HG03039 (cell line): Measurements from ENCODE around the gene SKAP1.

ENCODE experiments used
- ATAC-seq: cut with Tn5 transposase; IDR thresholded peaks from one replicate; pipeline ENCODE4 v1.9.1; 2021; ENCODE audit warnings: mild to moderate bottlenecking, moderate library complexity; ENCODE audit not compliant: unreplicated experiment

SKAP1 gene

DNA sequence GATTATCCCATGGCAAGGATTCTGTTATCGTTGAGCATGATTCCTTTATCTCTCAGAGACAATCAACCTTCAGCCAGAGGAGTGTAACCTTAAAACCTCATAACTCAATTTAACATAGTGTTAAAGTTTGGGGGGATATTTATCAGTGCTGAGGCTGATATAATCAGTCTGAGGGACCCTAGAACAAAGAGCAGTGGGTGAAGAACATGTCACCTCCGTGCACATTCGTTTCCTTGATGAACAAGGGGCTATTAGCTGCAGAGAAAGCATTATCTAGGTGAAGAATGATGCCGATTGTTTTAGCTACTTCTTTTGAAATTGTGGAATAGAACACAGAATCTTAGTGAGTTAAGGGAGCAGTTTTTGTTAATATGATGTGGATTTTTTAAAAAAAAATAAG is 99.1 kb downstream of the SKAP1 start:
- ATAC-seq = no peak

DNA sequence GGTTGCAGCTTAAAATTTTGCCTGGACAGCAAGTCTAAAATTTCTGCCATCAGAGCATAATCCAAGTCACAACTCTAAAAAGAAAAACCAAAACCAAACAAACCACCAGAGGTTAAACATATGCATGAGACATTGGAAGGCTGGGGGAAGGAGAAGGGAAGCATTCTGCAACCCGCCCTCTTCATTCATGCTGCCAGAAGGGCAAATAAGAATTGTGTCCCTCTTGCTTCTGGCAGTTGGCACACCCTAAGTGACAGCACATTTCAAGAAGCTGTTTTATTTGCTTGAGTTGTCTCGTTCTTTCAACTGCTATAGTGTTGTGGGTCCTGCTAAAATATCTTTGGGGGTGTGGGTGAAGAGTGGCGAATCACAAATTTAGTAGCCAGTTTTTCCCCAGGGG is 99.6 kb downstream of the SKAP1 start:
- ATAC-seq = no peak

DNA sequence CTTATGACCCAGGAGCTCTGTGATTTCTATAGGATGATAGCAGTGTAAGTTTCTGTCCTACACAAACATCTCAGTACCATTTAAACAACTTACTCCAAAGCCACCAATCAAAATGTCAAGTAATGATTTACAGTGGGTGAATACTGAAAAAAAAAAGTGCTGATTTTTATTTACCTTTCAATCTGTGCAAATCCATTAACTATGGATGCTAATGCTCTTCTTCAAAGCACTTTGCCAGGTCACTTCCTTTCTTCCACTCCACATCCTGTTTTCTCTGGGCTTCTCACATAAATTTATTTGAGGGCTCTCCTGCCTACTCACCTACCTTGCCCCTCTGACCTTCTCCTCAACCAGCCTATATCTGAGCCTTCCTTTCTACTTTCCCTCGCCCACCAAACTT is 101.6 kb downstream of the SKAP1 start:
- no peak for ATAC-seq

DNA sequence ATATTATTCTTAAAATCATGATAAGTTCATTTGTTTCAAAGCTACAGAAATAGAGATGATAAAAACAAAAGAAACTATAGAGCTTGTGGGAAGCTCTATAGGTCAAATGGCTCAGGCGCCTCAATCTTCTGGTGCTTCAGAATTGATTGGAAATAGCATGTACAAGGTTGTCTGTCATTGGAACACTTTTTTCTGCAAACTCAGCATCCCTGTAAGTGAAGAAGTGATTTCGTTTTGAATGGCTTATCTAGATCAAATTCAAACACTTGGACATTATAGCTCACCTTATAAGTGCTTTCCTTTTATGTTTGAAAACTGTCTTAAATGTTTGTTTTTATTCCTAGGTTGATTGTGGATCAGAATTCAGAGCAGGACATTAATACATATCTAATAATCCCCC is 103.7 kb downstream of the SKAP1 start:
- ATAC-seq = no peak

DNA sequence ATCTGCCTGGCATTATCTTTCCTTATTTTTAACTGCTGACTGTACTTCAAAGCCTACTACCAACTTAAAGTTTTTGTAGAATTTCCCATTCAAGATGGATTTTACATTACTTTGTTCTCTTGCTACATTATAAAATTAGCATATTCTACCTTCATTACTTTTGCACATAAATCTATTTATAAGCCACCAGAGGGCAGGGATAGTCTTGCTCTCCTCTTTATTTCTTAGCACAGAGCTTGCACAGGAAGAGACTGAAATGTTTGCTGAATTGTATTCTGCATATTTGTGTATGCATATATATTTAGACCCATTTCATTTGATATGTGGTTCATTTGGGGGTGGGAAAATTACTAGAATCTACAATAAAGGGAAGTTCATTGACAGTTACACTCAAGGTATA is 108.0 kb downstream of the SKAP1 start:
- no peak for ATAC-seq

DNA sequence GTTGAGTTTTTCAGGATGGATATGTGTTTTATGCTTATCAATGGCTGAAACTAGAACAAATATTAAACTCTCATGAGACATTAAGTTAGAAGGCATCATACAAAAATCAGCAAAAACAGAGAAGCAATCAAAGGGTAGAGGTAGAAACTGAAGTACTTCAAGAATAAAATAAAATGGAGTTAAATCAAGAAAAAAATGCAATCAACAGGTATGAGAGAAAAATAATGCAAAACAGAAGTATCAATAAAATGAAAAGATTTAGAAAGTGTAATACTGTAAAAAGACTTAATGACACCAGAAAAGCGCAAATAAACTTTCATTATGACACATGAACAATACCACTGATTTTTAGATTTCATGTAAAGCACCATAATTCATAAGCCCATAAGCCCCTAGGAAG is 112.3 kb downstream of the SKAP1 start:
- no peak for ATAC-seq

DNA sequence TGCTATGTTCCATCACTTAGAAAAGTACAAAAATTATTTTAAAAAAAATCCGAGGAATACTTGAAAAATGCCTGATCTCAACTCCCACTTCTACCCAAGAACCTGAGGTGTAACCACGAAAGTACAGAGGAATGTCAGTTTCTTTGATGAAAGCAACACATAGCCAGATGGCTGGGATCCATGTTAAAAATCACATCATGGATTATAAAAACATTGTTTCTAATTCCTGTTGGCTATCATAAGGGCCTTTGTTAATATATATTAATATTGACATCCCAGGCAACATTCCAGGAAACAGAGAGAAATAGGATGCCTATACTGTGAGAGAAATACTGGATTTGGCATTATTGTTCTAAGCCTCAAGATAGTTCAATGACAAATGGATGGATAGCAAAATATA is 115.3 kb downstream of the SKAP1 start:
- no peak for ATAC-seq

DNA sequence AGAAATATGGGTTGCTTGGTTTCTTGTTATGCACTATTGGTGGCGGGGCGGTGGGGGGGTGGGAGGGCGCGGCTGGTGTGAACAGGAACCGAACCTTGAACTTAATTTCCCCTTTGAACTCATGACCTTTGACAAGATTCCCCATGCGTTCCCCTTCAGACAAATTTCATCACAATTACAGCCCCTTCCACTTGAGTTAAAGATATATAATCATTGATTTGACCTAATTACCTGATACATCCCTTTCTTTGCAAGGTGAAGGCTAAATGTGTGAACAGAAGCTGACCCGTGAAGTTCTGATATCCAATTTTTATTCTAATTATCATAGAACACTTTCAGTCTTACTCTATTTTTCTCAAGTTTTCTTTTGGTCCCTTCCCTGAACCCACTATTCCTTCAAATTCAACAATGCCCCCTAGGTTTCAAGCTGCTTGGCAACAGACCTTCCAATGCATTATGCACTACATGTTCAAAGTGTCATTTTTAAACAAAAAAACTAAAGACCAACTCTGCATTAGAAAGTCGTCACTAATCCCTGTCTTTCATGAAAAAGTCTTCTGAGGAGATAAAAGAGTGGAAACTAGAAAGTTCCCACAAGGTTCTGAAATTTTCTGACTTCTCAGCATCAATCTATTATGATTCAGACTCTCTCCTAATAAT is 116.8 kb downstream of the SKAP1 start:
- ATAC-seq = no peak

DNA sequence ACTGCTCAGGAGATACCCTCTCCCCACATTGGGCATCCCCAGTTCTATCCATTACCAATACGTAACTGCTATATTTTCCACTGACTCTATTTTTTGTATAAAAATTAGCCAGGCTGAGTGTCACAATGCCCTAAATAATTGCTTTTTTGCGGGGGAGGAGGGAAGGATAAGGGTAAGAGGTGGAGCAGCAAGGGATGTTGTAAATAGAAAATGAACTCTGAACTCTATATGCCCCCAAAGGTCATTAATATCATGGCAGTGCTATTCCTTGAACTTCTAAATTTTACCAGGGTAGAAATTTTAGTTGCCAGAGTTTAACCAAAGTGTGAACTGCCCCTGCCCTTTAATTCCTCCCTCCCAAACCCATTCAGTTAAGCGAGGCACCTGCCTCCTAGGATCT is 118.7 kb downstream of the SKAP1 start:
- ATAC-seq = no peak

DNA sequence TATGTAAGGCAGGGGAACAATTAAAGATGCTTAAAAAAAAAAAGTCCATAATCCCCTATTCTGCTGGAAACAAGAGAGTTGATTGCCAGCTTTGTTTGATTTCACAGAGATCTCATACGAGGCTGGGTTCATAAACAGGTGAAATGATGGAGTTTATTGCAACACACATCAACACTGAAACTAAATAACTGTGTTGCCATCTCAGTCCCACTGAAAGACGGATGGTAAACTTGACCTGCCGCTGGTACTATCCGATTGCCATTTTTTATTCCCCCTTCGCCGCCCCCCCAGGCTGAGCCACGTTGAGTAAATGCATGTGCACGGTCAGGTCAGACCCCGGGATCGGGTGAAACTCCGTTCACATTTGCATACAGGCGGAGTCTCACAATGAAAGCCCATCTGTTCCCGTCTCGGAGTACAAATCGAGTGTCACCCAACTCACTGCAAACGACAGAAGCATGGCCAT is 119.2 kb downstream of the SKAP1 start:
- no peak for ATAC-seq

DNA sequence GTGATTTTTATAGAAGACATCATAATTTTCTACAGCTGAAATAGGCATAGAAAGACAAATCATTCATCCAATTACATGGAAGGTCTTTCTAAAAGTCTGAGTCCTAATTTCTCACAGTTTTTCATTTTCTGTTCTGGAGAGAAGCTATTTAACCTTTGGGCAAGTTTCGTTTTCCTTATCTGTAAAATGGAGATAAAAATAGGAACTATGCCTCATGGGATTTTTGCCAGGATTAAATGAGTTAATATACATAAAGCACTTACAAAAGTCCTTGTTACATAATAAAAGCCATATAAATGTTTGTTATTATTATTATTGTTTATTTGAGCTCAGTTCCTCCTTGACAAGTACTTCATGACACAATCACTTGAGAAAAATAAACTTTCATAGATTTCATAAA is 121.4 kb downstream of the SKAP1 start:
- ATAC-seq = no peak

DNA sequence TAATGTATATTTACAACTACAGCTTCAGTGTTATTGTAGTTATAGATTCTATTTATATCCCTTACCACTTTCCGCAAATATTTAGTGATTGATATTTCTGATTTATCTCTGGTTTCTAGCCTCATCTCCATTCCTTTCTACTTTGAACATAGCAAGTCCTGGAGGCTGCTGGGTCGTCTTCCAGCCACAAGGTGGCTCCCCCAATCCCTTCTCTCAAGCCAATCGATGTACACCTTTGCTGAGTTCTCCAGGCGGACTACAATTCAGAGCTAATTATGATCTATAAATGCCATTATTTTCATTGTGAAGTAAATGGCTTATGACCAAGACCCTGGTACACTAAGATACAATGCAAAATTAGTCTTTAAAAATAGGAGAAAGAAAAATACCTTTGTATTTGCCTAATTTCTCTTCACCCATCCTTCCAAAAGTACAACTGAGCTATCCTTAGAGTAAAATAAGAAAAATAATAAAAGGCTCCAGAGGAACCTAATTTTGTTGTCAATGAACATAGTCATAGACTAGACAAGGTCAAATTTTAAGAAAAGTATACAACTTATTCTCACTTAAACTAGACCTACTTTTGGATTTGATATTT is 122.1 kb downstream of the SKAP1 start:
- ATAC-seq = no peak

DNA sequence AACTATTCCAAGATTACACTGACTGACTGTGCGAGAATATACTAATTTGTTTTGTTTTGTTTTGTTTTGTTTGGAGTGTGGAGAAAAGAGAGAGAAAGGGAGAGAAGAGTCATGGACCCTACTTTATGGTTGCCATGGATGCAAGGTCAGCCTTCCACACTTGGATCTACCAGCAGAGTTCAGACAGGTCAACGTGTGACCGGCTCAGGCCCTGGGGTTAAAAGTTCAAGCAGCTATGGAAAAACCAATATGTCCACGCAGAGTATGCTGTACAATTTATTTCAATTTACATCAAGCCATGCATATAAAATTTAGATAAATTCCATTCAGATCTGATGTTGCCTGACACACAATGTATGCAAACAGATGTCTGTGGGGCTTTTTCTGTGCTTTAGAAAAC is 122.8 kb downstream of the SKAP1 start:
- ATAC-seq = no peak

DNA sequence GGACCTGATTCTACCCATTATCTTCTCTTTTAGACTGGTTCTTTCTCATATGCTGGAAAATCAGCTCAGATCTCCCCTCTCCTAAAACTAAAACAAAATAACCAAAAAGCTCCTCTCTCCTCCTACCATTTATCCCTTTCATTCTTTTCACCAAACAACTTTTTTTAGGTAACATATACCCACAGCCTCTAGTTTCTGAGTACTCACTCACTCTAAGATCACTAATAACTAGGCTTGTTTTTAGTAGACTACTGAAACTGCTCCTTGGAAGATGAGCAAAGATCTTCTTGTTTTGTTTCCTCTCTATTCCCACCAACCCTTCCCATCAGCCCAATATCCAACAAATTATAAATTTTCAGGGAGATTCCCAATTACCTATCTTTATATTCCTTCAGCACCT is 129.0 kb downstream of the SKAP1 start:
- no peak for ATAC-seq

DNA sequence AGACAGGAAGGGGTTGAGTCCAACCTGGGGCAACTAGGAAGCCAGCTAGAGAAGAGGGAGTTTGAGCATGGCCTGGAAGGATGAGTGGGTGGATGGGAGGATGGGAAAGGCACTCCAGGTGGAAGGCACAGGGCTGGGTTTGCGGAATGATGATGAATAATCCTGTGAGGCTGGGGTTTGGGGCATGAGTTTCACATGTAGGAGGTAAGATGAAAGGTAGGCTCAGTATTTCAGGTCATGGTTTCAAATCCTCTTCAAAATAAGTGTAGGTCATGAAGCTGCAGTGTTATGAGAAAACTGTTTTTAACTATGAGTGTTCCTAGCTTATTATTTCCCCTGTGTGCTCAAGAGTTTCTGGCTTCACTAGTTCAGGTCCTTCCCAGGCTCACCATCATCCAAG is 130.3 kb downstream of the SKAP1 start:
- no peak for ATAC-seq

DNA sequence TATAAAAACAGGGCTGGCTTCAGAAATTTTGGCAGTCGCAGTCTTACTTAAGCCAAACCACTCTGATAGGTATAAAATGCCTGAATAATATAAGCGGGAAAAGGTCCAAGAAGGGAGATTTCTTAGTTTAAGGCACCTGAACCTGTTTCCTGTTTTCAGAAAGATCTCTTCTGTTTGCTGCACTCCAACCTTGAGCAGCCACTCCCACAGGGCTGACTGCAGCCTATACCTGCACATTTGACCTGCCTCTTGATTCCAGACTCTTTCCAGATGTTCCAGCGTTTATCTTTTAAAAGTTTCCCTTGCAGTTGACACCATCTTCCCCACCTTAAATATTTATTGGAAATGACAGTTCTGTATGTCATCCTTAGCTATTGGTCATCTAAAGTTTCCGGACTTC is 132.2 kb downstream of the SKAP1 start:
- no peak for ATAC-seq

DNA sequence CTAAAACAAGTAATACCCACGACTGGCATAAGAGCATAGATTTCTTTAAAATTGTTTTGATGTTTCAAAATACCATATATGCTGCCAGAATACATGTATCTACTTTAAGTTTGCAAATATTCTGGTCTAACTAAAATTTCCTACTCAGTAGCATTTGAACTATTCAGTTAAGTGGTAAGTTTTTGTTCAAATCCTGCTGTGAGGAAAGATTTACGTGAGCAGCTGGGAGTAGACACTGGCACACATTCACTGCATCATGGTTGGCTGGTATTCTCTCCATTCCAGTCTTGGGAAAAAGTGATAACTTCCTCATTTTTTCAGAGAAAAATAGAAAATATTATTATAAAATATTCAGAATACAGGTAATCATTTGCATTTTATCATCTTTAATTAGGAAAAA is 133.6 kb downstream of the SKAP1 start:
- ATAC-seq = no peak

DNA sequence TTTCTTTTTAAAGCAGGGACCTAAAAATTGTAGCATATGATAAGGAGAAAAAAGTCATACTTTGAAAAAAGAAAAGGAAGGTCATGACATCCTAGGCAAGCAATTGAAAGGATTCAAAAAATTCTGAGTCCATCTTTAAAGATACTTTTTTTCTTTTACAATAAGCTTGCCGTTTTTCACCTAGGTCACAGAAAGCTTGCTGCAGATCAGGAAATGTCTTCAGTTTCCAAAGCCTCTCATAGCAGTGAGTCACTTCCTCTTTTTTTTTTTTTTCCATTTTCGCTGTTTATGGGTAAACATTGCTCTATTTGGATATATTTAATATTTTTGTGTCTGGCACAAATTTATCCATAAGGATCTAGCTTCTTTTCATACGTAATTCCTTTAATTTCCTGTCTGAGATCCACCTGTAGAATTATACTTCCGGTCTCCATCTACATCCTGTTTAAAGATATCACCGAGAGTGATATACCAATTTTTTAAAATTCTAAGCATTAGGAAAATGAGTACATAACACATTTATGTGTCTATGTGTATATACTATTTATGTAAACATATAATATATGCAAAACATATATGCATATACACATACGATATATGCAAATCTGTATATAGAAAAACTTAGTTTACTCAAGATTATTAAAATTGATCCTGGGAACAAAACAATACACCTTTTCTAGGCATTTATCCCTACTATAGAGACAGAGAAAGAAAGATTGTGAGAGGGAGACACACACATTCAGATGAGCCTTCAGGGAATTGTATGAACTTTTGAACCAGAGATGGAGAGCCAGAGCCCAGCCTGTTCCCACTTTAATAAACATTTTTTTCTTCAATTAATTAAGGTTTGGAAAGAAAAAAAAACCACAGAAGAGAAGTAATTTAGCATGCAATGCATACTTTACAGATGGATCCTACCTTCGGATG is 134.4 kb downstream of the SKAP1 start:
- no peak for ATAC-seq

DNA sequence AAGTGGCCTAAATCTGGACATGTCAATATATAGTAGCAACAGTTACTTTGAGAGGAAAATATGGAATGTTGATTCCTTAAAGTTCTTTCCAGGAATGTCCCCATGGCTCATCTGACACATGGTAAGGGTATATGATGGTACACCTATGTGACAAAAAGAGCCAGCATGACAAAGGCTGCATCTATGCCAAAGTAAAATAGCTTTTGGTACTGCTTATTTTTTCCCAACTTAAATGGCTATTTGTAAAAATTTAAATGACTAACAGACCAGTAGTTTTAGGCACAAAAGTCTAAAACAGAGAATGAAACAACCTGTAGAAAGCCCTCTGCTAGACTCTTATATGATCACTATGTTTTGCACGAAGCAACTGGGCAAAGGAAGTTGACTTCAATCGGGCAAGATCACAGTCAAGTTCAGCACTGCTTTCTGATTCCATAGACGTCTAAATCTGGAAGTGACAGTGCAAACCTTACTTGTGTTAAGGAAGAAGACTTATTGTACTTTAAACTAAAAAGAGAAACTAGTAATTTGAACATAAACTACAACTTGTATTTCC is 135.1 kb downstream of the SKAP1 start:
- no peak for ATAC-seq

DNA sequence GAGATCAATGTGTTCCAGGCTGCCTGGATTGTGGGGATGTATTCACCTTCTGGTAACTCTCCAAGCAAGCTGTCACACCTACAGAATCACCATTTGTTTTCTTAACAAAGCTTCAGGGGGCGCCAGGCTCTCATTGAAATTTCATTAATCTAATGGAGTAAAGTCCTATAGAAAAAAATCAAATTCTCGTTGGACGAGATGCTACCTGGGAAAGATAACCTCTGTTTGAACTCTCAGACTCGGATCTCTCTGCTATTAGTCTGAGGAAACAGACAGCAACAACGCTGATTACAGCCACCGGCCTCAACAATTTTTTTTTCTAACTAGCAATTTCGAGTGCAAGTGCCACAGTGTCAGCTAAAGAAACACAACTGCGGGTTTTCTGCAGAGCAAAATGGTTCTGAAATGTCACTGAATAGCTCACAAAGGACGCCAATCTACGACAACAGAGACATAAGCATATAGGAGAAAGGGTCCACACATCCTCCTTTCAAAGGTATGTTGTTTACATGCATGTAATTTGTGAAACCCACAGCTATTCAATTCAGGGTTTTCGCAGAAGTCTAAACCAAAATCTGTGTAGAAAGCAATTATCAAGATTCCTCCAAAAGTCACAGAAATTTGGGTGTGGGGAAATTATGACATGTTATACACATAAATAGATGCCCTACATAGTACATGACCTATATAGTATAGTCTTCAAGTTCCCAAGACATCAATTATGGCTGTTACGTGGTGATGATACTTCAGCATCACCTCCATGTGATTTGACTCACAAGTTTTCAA is 135.8 kb downstream of the SKAP1 start:
- ATAC-seq = no peak
